Thoracic aorta (tissue), 2 donors: ENCODE results near the gene NLRP3. TPM values are rescaled to one million over a fixed set of nuclear protein-coding genes. Genes with fewer than 3 reads are reported as not detected.

ENCODE experiments used
- ATAC-seq: fragments of 150-250 bp; one replicate; pipeline ENCODE4 v1.8.0; 2017; ENCODE audit warnings: low read depth; ENCODE audit not compliant: insufficient number of reproducible peaks, low FRiP score
- DNase-seq: peaks from one replicate; pipeline ENCODE4 v3.0.0-alpha.2; 2020; ENCODE audit warnings: low spot score
- H3K27ac ChIP-seq, 2 donors: fragments of 200-600 bp; sonication (generic); 1 replicate in 1 of 2; 2 replicates in 1 of 2; pipeline ENCODE4 v1.5.1; 2016; ENCODE audit warnings: mild to moderate bottlenecking in 2 of 2, moderate library complexity in 2 of 2
- H3K27me3 ChIP-seq: fragments of 200-600 bp; sonication (generic); replicated peaks from 2 replicates; pipeline ENCODE4 v1.6.0; 2016; ENCODE audit warnings: mild to moderate bottlenecking; ENCODE audit not compliant: insufficient read depth
- H3K36me3 ChIP-seq: fragments of 200-600 bp; sonication (generic); one replicate; pipeline ENCODE4 v1.5.1; 2016
- H3K4me1 ChIP-seq, 2 donors: fragments of 200-600 bp; sonication (generic); 1 replicate in 1 of 2; 2 replicates in 1 of 2; pipeline versions ENCODE4 v1.5.1 to v1.6.0; 2016; ENCODE audit warnings: low read depth in 2 of 2, mild to moderate bottlenecking in 1 of 2; ENCODE audit not compliant: control insufficient read depth in 1 of 2
- H3K4me3 ChIP-seq: fragments of 200-600 bp; sonication (generic); 2 replicates; pipeline ENCODE4 v1.5.1; 2016; ENCODE audit warnings: mild to moderate bottlenecking
- H3K9me3 ChIP-seq: fragments of 200-600 bp; sonication (generic); 2 replicates; pipeline ENCODE4 v1.5.1; 2016
- CTCF ChIP-seq: fragments of 200-600 bp; sonication (generic); IDR thresholded peaks from one replicate; pipeline ENCODE4 v1.5.1; 2019; ENCODE audit warnings: antibody characterized with exemption
- total RNA-seq, 2 donors: library from RNA; depleted of rRNA; stranded (reverse); fragments of >200 nt; gene quantifications; one replicate each; pipeline versions ENCODE4 v1.1.0 to v1.2.3, GENCODE V29; 2016

Gene NLRP3
- total RNA-seq, 2 donors from 2014 or later = 5.1 to 8.9 TPM

GRCh38 chr1:247456021-247456420 is 40.0 kb downstream of the NLRP3 start:
- Histone ChIP-seq H3K4me1 (no peaks in the 10 kb centered on the region), H3K9me3 (no peaks in the 10 kb centered on the region), H3K27ac (no peak overlapping the region), H3K4me3 (no peak overlapping the region), H3K36me3 (no peaks in the 10 kb centered on the region), H3K27me3 (no peaks in the 10 kb centered on the region)
- no peak for ATAC-seq
- no peak for TF ChIP-seq CTCF
- no peak for DNase-seq

- DNase-seq (no peak), ATAC-seq (no peak)
- TF ChIP-seq CTCF = no peak
Observed at GRCh38 chr1:247456914-247457639, 41.1 kb downstream of the NLRP3 start.

GRCh38 chr1:247459507-247459906 is 43.5 kb downstream of the NLRP3 start:
- ATAC-seq (no peak), DNase-seq (no peak)
- TF ChIP-seq CTCF = no peak
- no peaks in the 10 kb centered on the region for H3K9me3 ChIP-seq
- H3K4me1 ChIP-seq = no peaks in the 10 kb centered on the region
- no peaks in the 10 kb centered on the region for H3K27me3 ChIP-seq
- no peaks in the 10 kb centered on the region for H3K36me3 ChIP-seq
- no peak overlapping the region for H3K27ac ChIP-seq
- H3K4me3 ChIP-seq = no peak overlapping the region

More at GRCh38 chr1:247456914-247457639, 41.1 kb downstream of the NLRP3 start:
- no peak overlapping the region for H3K27ac ChIP-seq
- H3K4me3 ChIP-seq = no peak overlapping the region
- no peaks in the 10 kb centered on the region for H3K36me3 ChIP-seq
- H3K9me3 ChIP-seq = no peaks in the 10 kb centered on the region
- no peaks in the 10 kb centered on the region for H3K4me1 ChIP-seq
- no peaks in the 10 kb centered on the region for H3K27me3 ChIP-seq

GRCh38 chr1:247465796-247466195 is 49.8 kb downstream of the NLRP3 start:
- Histone ChIP-seq H3K36me3 (no peaks in the 10 kb centered on the region), H3K4me1 (no peaks in the 10 kb centered on the region), H3K9me3 (no peaks in the 10 kb centered on the region), H3K27me3 (no peaks in the 10 kb centered on the region), H3K4me3 (no peak overlapping the region), H3K27ac (no peak overlapping the region)
- ATAC-seq = no peak
- TF ChIP-seq CTCF = no peak
- no peak for DNase-seq

- ATAC-seq (no peak), DNase-seq (no peak)
- no peaks in the 10 kb centered on the region for H3K9me3 ChIP-seq
- H3K4me1 ChIP-seq = no peaks in the 10 kb centered on the region
- no peak overlapping the region for H3K4me3 ChIP-seq
- H3K36me3 ChIP-seq = no peaks in the 10 kb centered on the region
- H3K27me3 ChIP-seq = no peaks in the 10 kb centered on the region
- no peak overlapping the region for H3K27ac ChIP-seq
- TF ChIP-seq CTCF = no peak
Observed at GRCh38 chr1:247467129-247467528, 51.2 kb downstream of the NLRP3 start.
